IMR-90 (cell line): Measurements from ENCODE around the gene SSBP3. TPM values are rescaled to one million over a fixed set of nuclear protein-coding genes. Genes with fewer than 3 reads are reported as not detected.

Source experiments
- ATAC-seq: fragments of 200-7000 bp; cut with Tn5 transposase; 2 replicates; pipeline ENCODE4 v1.9.1; 2020; ENCODE audit warnings: low read depth, mild to moderate bottlenecking, moderate library complexity
- BruUV-seq: library from RNA; stranded (reverse); fragments of 400-500 nt; replicated peaks from 2 replicates; lab custom pipeline; 2021; lab: Mats Ljungman, UMichigan
- CTCF ChIA-PET: fragments of 300-600 bp; formaldehyde crosslinking; extraction: SDS; loops from one replicate; lab custom pipeline; 2021; ENCODE audit warnings: antibody characterized with exemption; lab: Yijun Ruan, JAX
- POLR2A ChIA-PET: fragments of 300-600 bp; sonication (Branson Sonifier 250); formaldehyde crosslinking; loops from one replicate; lab custom pipeline; 2022; ENCODE audit warnings: antibody characterized with exemption; ENCODE audit not compliant: unreplicated experiment; lab: Charles Lee
- DNase-seq: peaks from one replicate; pipeline ENCODE4 v3.0.0; 2013
- H2AFZ ChIP-seq: replicated peaks from 2 replicates; pipeline ENCODE3; 2013; ENCODE audit warnings: low read length, mild to moderate bottlenecking; ENCODE audit not compliant: poor library complexity
- H2AK5ac ChIP-seq: 2 replicates; pipeline ENCODE4 v1.6.1; 2013; ENCODE audit warnings: low read depth, low read length, inconsistent platforms
- H2AK9ac ChIP-seq: replicated peaks from 2 replicates; pipeline ENCODE3; 2013; ENCODE audit warnings: mild to moderate bottlenecking, low read depth, low read length, moderate library complexity; ENCODE audit not compliant: poor library complexity
- H2BK120ac ChIP-seq: 2 replicates; pipeline ENCODE4 v1.6.1; 2013; ENCODE audit warnings: low read depth, low read length, inconsistent platforms
- H2BK15ac ChIP-seq: 3 replicates; pipeline ENCODE4 v1.6.1; 2013; ENCODE audit warnings: low read depth, low read length, inconsistent platforms
- H2BK20ac ChIP-seq: 2 replicates; pipeline ENCODE4 v1.6.1; 2013; ENCODE audit warnings: low read depth, mild to moderate bottlenecking, inconsistent platforms, low read length, moderate library complexity
- H2BK5ac ChIP-seq: 2 replicates; pipeline ENCODE4 v1.6.1; 2013; ENCODE audit warnings: mild to moderate bottlenecking, low read depth, low read length, inconsistent platforms; ENCODE audit not compliant: poor library complexity, severe bottlenecking
- H3K14ac ChIP-seq: replicated peaks from 2 replicates; pipeline ENCODE4 v1.6.1; 2013; ENCODE audit warnings: low read depth, low read length, inconsistent platforms
- H3K18ac ChIP-seq: 2 replicates; pipeline ENCODE4 v1.6.1; 2013; ENCODE audit warnings: low read depth, low read length, control low read depth
- H3K23ac ChIP-seq: 2 replicates; pipeline ENCODE4 v1.6.1; 2013; ENCODE audit warnings: low read depth, low read length, inconsistent platforms
- H3K27ac ChIP-seq: 2 replicates; pipeline ENCODE4 v1.5.1; 2013; ENCODE audit warnings: mild to moderate bottlenecking, control low read depth, low read length; ENCODE audit not compliant: insufficient read depth
- H3K27me3 ChIP-seq: 2 replicates; pipeline ENCODE4 v1.6.1; 2013; ENCODE audit warnings: low read length; ENCODE audit not compliant: control insufficient read depth, insufficient read depth
- H3K36me3 ChIP-seq: 2 replicates; pipeline ENCODE4 v1.6.1; 2013; ENCODE audit warnings: low read length, mixed read lengths; ENCODE audit not compliant: control insufficient read depth, insufficient read depth
- H3K4ac ChIP-seq: 2 replicates; pipeline ENCODE4 v1.6.1; 2013; ENCODE audit warnings: low read depth, low read length, inconsistent platforms
- H3K4me1 ChIP-seq: 2 replicates; pipeline ENCODE4 v1.6.1; 2013; ENCODE audit warnings: low read length, mixed read lengths; ENCODE audit not compliant: control insufficient read depth, insufficient read depth
- H3K4me2 ChIP-seq: 2 replicates; pipeline ENCODE4 v1.6.1; 2013; ENCODE audit warnings: low read depth, mild to moderate bottlenecking, control low read depth, low read length, moderate library complexity
- H3K4me3 ChIP-seq: 2 replicates; pipeline ENCODE4 v1.5.1; 2013; ENCODE audit warnings: low read depth, mild to moderate bottlenecking, control low read depth, low read length, moderate library complexity; ENCODE audit not compliant: insufficient read depth
- H3K56ac ChIP-seq: 2 replicates; pipeline ENCODE4 v1.6.1; 2013; ENCODE audit warnings: low read length, inconsistent platforms; ENCODE audit not compliant: insufficient read depth; ENCODE audit errors: extremely low read depth
- H3K79me1 ChIP-seq, 2 experiments: 2 replicates each; pipeline ENCODE4 v1.6.1; 2013; ENCODE audit warnings: low read length in 2 of 2, inconsistent platforms in 1 of 2, low read depth in 1 of 2
- H3K9ac ChIP-seq: 2 replicates; pipeline ENCODE4 v1.6.1; 2013; ENCODE audit warnings: low read depth, low read length, control low read depth
- H3K9me1 ChIP-seq: 2 replicates; pipeline ENCODE4 v1.6.1; 2013; ENCODE audit warnings: low read length, inconsistent platforms; ENCODE audit not compliant: insufficient read depth
- H3K9me3 ChIP-seq: 2 replicates; pipeline ENCODE4 v1.6.1; 2013; ENCODE audit warnings: low read length; ENCODE audit not compliant: control insufficient read depth, insufficient read depth
- H4K20me1 ChIP-seq: 2 replicates; pipeline ENCODE4 v1.6.1; 2013; ENCODE audit warnings: low read length, inconsistent platforms; ENCODE audit not compliant: insufficient read depth
- H4K5ac ChIP-seq: 2 replicates; pipeline ENCODE4 v1.6.1; 2013; ENCODE audit warnings: mild to moderate bottlenecking, low read depth, low read length, control low read depth
- H4K8ac ChIP-seq, 2 experiments: 2 replicates each; pipeline ENCODE4 v1.6.1; 2013; ENCODE audit warnings: low read depth in 2 of 2, low read length in 2 of 2, control low read depth in 1 of 2, inconsistent platforms in 1 of 2
- H4K91ac ChIP-seq: 2 replicates; pipeline ENCODE4 v1.6.1; 2013; ENCODE audit warnings: low read depth, low read length, inconsistent platforms; ENCODE audit not compliant: insufficient read depth
- RCOR1 ChIP-seq: IDR thresholded peaks from 2 replicates; pipeline ENCODE4 v1.6.1; 2012; ENCODE audit warnings: mild to moderate bottlenecking, low read length, improper control_type of control experiment; ENCODE audit not compliant: insufficient replicate concordance
- USF2 ChIP-seq: fragments of 150-350 bp; IDR thresholded peaks from 2 replicates; pipeline ENCODE4 v1.6.1; 2017; ENCODE audit warnings: mild to moderate bottlenecking, antibody characterized with exemption, low read length, low read depth
- WGBS, 2 experiments: methylation state at CpG; one replicate each; pipeline versions ENCODE4 v1.1.5 to v1.1.7; 2013; ENCODE audit warnings: missing lambda C conversion rate in 2 of 2; ENCODE audit not compliant: insufficient read length in 1 of 2; ENCODE audit errors: extremely low coverage in 2 of 2; 5-methylcytosine and 5-hydroxymethylcytosine counted together
- dilution Hi-C: fragments of 300-500 bp; cut with HindIII; formaldehyde crosslinking; loops from one replicate; pipeline ENCODE4 v1.14.3; 2018; ENCODE audit warnings: low sequenced_read_pairs; ENCODE audit not compliant: unreplicated experiment
- in situ Hi-C: fragments of 300-500 bp; cut with MboI; formaldehyde crosslinking; loops from 3 replicates; pipeline ENCODE4 v1.14.3; 2019; ENCODE audit warnings: low sequenced_read_pairs, inconsistent platforms, mixed read lengths
- intact Hi-C: fragments of 100-400 bp; cut with micrococcal nuclease; formaldehyde crosslinking; loops from 2 replicates; pipeline ENCODE4 v1.10.0; 2022
- polyA plus RNA-seq, 3 experiments: library from polyadenylated mRNA; depleted of rRNA; stranded (reverse); fragments of >200 nt; gene quantifications; 2 replicates each; pipeline ENCODE4 v1.2.3, GENCODE V29; 2012; ENCODE audit warnings: low replicate concordance in 1 of 3
- total RNA-seq: library from RNA; depleted of rRNA; stranded (reverse); fragments of >200 nt; gene quantifications from 2 replicates; pipeline ENCODE4 v1.2.3, GENCODE V29; 2012
- TF ChIP-seq, protein P1 (sequence below): fragments of 150-350 bp; IDR thresholded peaks from 2 replicates; pipeline ENCODE4 v1.6.1; 2016; ENCODE audit warnings: low read depth, mild to moderate bottlenecking, low read length, moderate library complexity, borderline replicate concordance
- TF ChIP-seq, protein P2 (sequence below): conservative IDR thresholded peaks from 2 replicates; pipeline ENCODE4 v1.5.1; 2012; ENCODE audit warnings: mild to moderate bottlenecking, low read depth, low read length, improper control_type of control experiment

SSBP3 gene
- total and polyA plus RNA-seq, 2 of the 4 experiments (the other 2 are of a cell fraction) = 10.9 to 39.6 TPM

- H3K36me3 ChIP-seq = peaks cover 13% of the 10 kb centered on the region; the same call in 1 of the 2 replicates
- peaks cover 23 to 34% of the 10 kb centered on the region in 2 experiments for H3K79me1 ChIP-seq
- H3K14ac ChIP-seq = no peak overlapping the region
- 100% methylated on average over 4 of the region's 23 CpGs; no CpG with 5 or more reads in 1 of the 2 experiments for WGBS, 2 experiments
- no peak overlapping the region for H3K4me3 ChIP-seq
- POLR2A ChIA-PET = no interaction called here
- H4K8ac ChIP-seq = no peak overlapping the region
- H2AK5ac ChIP-seq = no peak overlapping the region
- no peak overlapping the region for H2AFZ ChIP-seq
- no peak for TF ChIP-seq USF2
- TF ChIP-seq, protein P1, sequence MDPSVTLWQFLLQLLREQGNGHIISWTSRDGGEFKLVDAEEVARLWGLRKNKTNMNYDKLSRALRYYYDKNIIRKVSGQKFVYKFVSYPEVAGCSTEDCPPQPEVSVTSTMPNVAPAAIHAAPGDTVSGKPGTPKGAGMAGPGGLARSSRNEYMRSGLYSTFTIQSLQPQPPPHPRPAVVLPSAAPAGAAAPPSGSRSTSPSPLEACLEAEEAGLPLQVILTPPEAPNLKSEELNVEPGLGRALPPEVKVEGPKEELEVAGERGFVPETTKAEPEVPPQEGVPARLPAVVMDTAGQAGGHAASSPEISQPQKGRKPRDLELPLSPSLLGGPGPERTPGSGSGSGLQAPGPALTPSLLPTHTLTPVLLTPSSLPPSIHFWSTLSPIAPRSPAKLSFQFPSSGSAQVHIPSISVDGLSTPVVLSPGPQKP = no peak
- TF ChIP-seq RCOR1 = no peak
- TF ChIP-seq, protein P2, sequence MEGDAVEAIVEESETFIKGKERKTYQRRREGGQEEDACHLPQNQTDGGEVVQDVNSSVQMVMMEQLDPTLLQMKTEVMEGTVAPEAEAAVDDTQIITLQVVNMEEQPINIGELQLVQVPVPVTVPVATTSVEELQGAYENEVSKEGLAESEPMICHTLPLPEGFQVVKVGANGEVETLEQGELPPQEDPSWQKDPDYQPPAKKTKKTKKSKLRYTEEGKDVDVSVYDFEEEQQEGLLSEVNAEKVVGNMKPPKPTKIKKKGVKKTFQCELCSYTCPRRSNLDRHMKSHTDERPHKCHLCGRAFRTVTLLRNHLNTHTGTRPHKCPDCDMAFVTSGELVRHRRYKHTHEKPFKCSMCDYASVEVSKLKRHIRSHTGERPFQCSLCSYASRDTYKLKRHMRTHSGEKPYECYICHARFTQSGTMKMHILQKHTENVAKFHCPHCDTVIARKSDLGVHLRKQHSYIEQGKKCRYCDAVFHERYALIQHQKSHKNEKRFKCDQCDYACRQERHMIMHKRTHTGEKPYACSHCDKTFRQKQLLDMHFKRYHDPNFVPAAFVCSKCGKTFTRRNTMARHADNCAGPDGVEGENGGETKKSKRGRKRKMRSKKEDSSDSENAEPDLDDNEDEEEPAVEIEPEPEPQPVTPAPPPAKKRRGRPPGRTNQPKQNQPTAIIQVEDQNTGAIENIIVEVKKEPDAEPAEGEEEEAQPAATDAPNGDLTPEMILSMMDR = no peak
- no peak overlapping the region for H3K4ac ChIP-seq
- CTCF ChIA-PET = no interaction called here
- H4K20me1 ChIP-seq = peaks cover 18% of the 10 kb centered on the region
- H2BK15ac ChIP-seq = no peak overlapping the region
- no peak overlapping the region for H3K56ac ChIP-seq
- intact Hi-C loops (no loop called here), dilution Hi-C loops (no loop called here), in situ Hi-C loops (no loop called here)
- no peak for DNase-seq
- no peak overlapping the region for H2AK9ac ChIP-seq
- no peak overlapping the region for H2BK120ac ChIP-seq
- no peak overlapping the region for H4K5ac ChIP-seq
- H2BK5ac ChIP-seq = no peak overlapping the region
- H3K9me1 ChIP-seq = peaks cover 14% of the 10 kb centered on the region
- H3K9ac ChIP-seq = no peak overlapping the region
- no peak overlapping the region for H3K18ac ChIP-seq
- no peak for ATAC-seq
- peaks cover 16% of the 10 kb centered on the region for H3K4me1 ChIP-seq
- BruUV-seq = no TSS peak
- H3K27ac ChIP-seq = no peak overlapping the region
- no peak overlapping the region for H4K91ac ChIP-seq
- no peak overlapping the region for H3K23ac ChIP-seq
- no peaks in the 10 kb centered on the region for H3K9me3 ChIP-seq
- no peak overlapping the region for H2BK20ac ChIP-seq
- no peak overlapping the region for H3K4me2 ChIP-seq
- H3K27me3 ChIP-seq = no peaks in the 10 kb centered on the region
Measured at GRCh38 chr1:54257876-54258275, 148.3 kb downstream of the SSBP3 start.
